Stromal cell of bone marrow (primary cell): ENCODE data around the gene UBQLNL.
A peak's percentile ranks its signal among the peaks of the same experiment; 100 is the strongest.

Source experiments
- DNase-seq: peaks from one replicate; pipeline ENCODE4 v3.0.0-alpha.2; 2012; ENCODE audit warnings: low read depth

UBQLNL gene

GRCh38 chr11:5516599-5516998 lies at the start of gene UBQLNL:
Gene UBQLNL, minus strand, starts transcription at chr11:5516699. Its CDS starts 258 bp downstream, at chr11:5516441.
- no peak for DNase-seq

DNA sequence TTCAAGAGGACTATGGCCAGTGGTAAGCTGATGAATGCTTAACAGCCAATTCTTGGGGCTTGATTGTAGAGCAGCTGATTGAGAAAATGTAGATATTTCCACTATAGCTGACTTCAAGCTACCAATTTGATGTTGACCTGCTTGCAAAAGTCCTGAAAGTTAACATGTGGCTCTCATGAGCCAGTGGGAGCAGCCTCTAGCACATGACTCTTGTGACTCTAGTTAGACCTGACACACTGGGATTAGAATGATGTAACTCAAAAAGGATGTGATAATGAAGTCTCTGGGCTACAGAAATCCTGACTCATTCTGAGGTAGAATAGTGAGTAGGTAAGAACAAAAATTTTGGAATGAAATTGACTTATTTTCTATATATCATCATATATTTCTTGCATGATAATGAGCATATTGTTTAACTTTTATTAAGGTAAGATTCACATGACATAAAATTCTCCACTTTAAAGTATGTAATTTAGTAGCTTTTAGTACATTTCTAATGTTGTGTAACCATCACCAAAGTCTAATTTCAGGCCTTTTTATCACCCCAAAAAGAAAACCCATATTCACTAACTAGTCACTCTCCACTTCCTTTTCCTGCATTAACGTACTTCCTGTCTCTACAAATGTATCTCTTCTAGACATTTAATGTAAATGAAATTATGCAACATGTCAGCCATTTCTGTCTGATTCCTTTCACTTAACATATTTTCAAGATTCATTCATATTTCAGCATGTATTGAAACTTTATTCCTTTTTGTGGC lies 47.9 kb upstream of the UBQLNL start:
- DNase-seq: no peak

DNA sequence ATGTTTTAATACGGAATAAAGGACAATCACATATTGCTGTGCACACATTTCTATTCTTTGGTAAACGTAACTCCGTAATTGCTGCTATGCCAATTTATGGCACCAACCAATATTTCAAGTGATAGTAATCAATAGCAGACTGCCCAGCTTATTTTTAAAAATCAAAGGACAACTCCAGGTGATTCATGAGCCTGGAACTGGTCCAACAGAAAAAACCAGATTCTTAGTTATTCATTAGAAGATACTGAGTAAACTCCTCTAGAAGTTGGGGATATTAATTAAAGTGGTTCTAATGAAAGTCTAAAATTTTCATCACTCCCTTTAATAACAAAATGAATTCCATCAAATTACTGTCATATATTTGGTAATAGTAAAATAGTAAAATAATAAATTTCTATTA lies 41.3 kb upstream of the UBQLNL start:
- no peak for DNase-seq

GRCh38 chr11:5556596-5557188 lies 40.2 kb upstream of the UBQLNL start:
- no peak for DNase-seq

DNA sequence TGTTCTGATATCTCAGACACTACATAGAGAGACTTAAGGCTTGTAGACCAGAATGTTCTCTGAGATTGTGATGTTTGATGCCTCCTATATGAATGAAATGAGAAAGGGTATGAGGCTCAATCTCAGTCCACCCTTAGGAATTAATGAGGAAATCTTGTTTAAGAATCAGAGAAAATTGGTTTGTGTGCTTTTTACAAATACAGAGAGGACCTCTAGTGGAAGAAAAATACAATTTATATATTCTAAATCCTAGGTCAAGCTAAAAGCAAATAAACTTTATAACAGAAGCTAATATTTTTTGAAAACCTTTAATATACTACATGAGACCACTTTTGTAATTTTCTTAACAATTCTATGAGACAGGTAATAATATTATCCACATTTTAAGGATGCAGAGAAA lies 36.8 kb upstream of the UBQLNL start:
- no peak for DNase-seq

- peak; percentile 36 for DNase-seq
Observed at GRCh38 chr11:5550440-5551095, 34.1 kb upstream of the UBQLNL start.

DNA sequence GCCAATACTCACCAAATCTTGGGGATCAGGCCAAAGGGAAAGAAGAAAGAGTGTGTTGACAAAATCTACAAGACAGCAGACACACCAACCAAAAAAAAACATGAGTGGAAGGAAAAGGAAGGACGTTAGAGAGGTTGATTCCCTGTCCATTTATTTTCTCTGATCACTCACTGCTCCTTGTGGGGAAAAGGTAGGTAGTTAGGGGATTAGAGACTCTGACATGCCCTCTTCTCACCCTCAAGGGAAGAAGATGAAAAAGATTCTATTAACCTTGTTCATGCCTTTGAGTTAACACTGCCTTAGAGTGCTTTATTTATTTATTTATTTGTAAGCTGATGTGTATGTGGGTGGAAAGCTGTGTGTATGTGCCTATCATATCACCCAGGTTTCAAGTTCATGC lies 31.9 kb upstream of the UBQLNL start, which contains the start of gene OR52H1:
Gene OR52H1, minus strand, starts transcription at position 101 of the 400 bp plus-strand sequence. CDS start 3,035 bp downstream, outside the sequence.
- no peak for DNase-seq

DNA sequence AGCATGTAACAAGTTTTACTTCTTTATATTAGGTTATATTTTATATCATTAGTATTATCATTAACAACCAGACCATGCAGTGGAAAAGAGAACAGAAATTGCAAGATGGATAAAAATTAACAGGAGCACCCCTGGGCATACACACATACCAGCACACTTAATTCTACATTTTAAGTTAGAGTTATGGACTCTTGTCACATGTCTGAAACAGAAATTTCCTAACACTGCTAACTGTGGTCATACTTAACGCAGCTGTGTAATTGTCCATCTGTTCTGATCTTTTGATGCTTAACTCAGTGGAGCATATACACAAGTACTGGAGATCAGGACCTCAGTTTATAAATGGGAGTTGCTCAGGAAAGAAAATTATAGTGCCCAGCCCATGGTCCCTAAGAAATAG lies 31.5 kb upstream of the UBQLNL start:
- no peak for DNase-seq

DNA sequence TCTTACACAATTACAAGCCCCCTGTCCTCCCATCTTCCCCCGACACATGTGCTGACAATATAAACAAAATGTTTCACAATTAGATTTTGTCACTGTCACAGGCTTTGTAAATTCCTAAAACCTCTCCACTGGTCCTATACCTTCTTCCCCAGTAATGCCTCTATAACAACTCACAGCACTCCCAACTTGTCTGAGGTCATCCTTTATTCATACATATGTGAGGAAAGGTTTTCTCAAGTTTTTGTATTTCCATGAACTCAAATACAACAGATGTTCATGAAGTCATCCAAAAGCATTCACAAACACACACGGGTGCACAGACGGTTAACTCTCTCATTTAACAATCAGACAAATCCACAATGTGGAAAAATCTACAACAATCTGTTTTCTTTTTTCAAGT lies 30.0 kb upstream of the UBQLNL start:
- no peak for DNase-seq

- DNase-seq: no peak
Observed at GRCh38 chr11:5541427-5541826, 24.9 kb upstream of the UBQLNL start.

- no peak for DNase-seq
Observed at GRCh38 chr11:5536482-5536881, 20.0 kb upstream of the UBQLNL start.

- DNase-seq: no peak
Observed at GRCh38 chr11:5534046-5534445, 17.5 kb upstream of the UBQLNL start.

- no peak for DNase-seq
Observed at GRCh38 chr11:5531053-5531831, 14.7 kb upstream of the UBQLNL start.

DNA sequence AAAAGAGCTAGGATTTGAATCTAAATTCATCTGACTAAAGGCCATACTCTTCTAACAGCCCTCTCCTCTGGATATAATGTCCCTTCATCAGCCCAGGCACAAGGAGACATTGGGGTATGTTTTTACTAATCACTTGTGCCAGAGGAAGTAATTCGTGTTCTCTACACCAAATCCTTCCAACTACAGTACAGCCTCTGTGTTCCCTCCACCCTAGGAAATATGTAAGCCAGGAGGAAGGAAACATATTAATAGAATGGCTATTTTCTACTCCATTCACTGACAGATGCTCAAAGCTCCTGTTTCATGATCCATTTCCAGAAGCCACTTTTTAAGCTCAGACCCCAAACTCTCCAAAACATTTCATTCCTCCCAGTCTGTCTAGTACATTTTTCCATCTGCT lies 12.0 kb upstream of the UBQLNL start:
- no peak for DNase-seq

DNA sequence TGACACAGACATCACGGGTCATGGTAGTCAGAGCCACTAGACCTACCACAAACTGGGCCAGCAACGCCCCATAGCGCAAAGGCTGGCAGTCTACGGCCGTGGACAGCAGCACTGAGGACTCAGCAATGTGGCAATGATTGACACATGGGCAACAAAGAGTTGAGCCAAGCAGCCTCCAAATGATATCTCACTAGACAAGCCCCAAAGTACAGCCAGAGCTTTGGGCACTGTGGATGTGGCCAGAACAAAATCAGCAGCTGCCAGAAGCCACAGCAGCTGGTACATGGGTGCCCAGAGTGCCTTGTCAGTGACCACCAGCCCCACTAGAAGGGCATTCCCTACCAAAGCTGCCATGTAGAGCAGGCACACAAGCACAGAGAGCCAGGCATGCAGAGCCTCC lies 11.2 kb upstream of the UBQLNL start:
- no peak for DNase-seq

- no peak for DNase-seq
Observed at GRCh38 chr11:5524756-5525155, 8.3 kb upstream of the UBQLNL start.

DNA sequence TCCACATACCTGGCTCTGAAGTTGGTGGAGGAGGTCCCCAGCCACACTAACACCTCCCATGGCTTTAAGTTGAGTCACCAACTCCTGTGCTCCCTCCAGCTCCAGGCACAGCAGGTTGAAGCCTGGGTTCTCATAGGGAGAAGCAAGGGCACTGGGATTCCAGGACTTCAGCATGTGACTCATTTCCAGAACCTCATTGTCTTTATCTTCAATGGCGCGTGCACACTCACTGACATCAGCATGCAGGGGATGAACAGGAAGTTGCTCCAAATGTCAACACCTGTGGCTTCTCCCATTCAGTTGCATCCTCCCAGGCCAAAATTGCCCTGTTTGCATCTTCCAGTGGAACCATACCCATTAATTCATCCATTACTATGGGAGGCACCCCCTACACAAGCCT lies 5.8 kb upstream of the UBQLNL start:
- DNase-seq: no peak

DNA sequence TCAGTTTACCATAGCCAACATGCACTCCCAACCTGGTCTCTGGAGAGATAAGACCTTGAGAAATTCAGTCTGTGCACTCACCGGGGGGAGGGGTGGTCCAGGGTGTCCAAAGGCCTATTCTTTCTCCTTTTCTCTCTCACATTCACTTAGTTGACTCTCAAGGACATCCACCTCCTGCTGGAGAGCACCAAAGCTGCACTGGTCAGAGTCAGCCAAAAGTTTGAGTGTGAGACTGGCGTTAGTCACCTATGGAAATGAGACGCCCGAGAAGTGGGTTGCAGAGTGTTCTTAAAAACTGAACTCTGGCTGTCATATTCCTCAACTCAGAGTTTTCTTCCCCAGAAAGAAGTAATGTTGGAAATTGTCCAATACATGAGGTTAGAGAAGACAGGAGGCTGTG lies 5.0 kb upstream of the UBQLNL start:
- DNase-seq: no peak

DNA sequence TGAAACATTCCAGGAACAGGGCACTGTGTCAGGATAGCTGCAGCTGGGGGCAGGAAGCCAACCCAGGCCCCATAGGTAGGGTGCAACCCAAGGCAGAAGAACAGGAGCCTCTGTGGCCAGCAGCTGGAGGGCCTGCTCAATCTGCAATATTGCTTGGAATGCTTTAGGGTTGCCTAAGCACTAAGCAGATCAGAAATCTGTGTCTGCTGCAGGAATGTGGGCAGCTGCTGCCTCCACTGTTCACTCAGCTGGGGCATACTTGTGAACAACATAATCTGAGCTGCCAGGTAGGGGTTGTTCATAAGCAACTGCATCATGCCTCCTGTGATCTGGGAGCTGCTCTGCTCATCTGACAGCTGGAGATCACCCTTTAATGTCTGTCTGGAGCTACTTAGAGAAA lies 1.7 kb downstream of the UBQLNL start:
- DNase-seq: no peak

DNA sequence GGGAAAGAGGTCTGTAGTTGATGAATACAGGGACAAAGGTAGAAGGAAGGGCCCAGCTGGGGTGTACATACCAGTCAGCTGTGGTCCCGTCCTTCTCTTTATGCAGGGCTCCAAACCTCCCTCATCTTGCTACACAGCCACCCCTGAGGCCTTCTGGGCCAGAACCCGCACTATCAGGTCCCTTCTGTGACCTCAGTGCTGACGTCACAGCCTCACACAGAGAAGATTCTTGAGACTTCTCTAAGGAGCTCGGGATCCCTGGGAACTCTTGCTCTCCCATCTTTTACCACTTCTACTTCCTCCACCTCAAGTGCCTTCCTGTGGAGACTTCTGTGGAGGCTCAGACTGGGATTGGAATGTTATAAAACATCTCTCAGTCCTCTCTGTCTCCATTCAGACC lies 6.7 kb downstream of the UBQLNL start, which contains the start of gene UBQLN3:
Gene UBQLN3, minus strand, starts transcription at position 155 of the 400 bp plus-strand sequence. CDS start 399 bp downstream, outside the sequence.
- no peak for DNase-seq

GRCh38 chr11:5508605-5509004 lies 7.9 kb downstream of the UBQLNL start:
- DNase-seq: no peak

- no peak for DNase-seq
Observed at GRCh38 chr11:5507933-5508305, 8.6 kb downstream of the UBQLNL start.
